CD14-positive monocyte (primary cell): ENCODE results near the gene UNC5C. TPM values are rescaled to one million over a fixed set of nuclear protein-coding genes. Genes with fewer than 3 reads are reported as not detected.

Experiments
- DNase-seq, 3 donors: peaks; one replicate each; pipeline ENCODE4 v3.0.0-alpha.2; 2011 to 2022
- H2AFZ ChIP-seq: 2 replicates; pipeline ENCODE4 v1.6.0; 2012; ENCODE audit warnings: mild to moderate bottlenecking, low read depth, low read length, inconsistent platforms; ENCODE audit not compliant: insufficient read depth, poor library complexity, severe bottlenecking
- H3K27ac ChIP-seq, 2 donors: 1 replicate in 1 of 2; 2 replicates in 1 of 2; pipeline ENCODE4 v1.5.1; 2012 to 2013; ENCODE audit warnings: low read length in 2 of 2, control low read depth in 1 of 2, inconsistent platforms in 1 of 2, low read depth in 1 of 2, mild to moderate bottlenecking in 1 of 2
- H3K27me3 ChIP-seq, 2 donors: one replicate each; pipeline versions ENCODE4 v1.6.0 to v1.6.1; 2011 to 2013; ENCODE audit warnings: low read length in 2 of 2; ENCODE audit not compliant: control insufficient read depth in 2 of 2, insufficient read depth in 2 of 2
- H3K36me3 ChIP-seq, 2 donors: replicated peaks in 1 of 2; 1 replicate in 1 of 2; 2 replicates in 1 of 2; pipeline versions ENCODE4 v1.5.1 to v1.6.1; 2012 to 2013; ENCODE audit warnings: low read length in 2 of 2, control low read depth in 1 of 2, inconsistent platforms in 1 of 2, mild to moderate bottlenecking in 1 of 2; ENCODE audit not compliant: insufficient read depth in 2 of 2, control insufficient read depth in 1 of 2
- H3K4me1 ChIP-seq, 2 donors: 1 replicate in 1 of 2; 2 replicates in 1 of 2; pipeline versions ENCODE4 v1.5.1 to v1.6.1; 2012 to 2013; ENCODE audit warnings: low read length in 2 of 2, control low read depth in 1 of 2, inconsistent platforms in 1 of 2, mild to moderate bottlenecking in 1 of 2, moderate library complexity in 1 of 2; ENCODE audit not compliant: insufficient read depth in 2 of 2, control insufficient read depth in 1 of 2
- H3K4me2 ChIP-seq: replicated peaks from 2 replicates; pipeline ENCODE3; 2012; ENCODE audit warnings: low read length, moderate library complexity, mild to moderate bottlenecking; ENCODE audit not compliant: poor library complexity, severe bottlenecking; ENCODE audit errors: extremely low read depth
- H3K4me3 ChIP-seq, 3 experiments: fragments of 200-600 bp in 1 of 3; sonication (generic) in 1 of 3; replicated peaks in 1 of 3; 1 replicate in 2 of 3; 2 replicates in 1 of 3; pipeline ENCODE4 v1.5.1; 2011 to 2013; ENCODE audit warnings: low read length in 3 of 3, mild to moderate bottlenecking in 3 of 3, control low read depth in 2 of 3, low read depth in 2 of 3, inconsistent platforms in 1 of 3, moderate library complexity in 1 of 3
- H3K79me2 ChIP-seq: 2 replicates; pipeline ENCODE4 v1.6.0; 2012; ENCODE audit warnings: mild to moderate bottlenecking, control low read depth, inconsistent platforms, low read length, moderate library complexity; ENCODE audit not compliant: insufficient read depth
- H3K9ac ChIP-seq: 2 replicates; pipeline ENCODE4 v1.6.0; 2017; ENCODE audit warnings: low read length, mild to moderate bottlenecking; ENCODE audit not compliant: insufficient read depth, poor library complexity, severe bottlenecking
- H3K9me3 ChIP-seq, 2 donors: replicated peaks in 1 of 2; 1 replicate in 1 of 2; 2 replicates in 1 of 2; pipeline versions ENCODE4 v1.5.1 to v1.6.1; 2012 to 2013; ENCODE audit warnings: low read length in 2 of 2, control low read depth in 1 of 2; ENCODE audit not compliant: control insufficient read depth in 1 of 2, insufficient read depth in 1 of 2
- H4K20me1 ChIP-seq: 2 replicates; pipeline ENCODE4 v1.6.0; 2012; ENCODE audit warnings: mild to moderate bottlenecking, low read length, control low read depth, moderate library complexity; ENCODE audit not compliant: insufficient read depth
- H3K27ac Mint-ChIP-seq, 7 donors: one replicate each; pipeline ENCODE4 v1.8.0; 2020; ENCODE audit warnings: mild to moderate bottlenecking in 7 of 7, mixed read lengths in 7 of 7, moderate library complexity in 6 of 7, inconsistent platforms in 2 of 7
- H3K27me3 Mint-ChIP-seq, 3 donors: one replicate each; pipeline ENCODE4 v1.8.0; 2021 to 2022; ENCODE audit warnings: low read depth in 3 of 3, mild to moderate bottlenecking in 3 of 3, mixed read lengths in 3 of 3, moderate library complexity in 3 of 3, inconsistent platforms in 1 of 3
- H3K36me3 Mint-ChIP-seq, 2 donors: one replicate each; pipeline ENCODE4 v1.8.0; 2020; ENCODE audit warnings: mixed read lengths in 2 of 2, inconsistent platforms in 1 of 2, mild to moderate bottlenecking in 1 of 2
- H3K4me1 Mint-ChIP-seq: one replicate; pipeline ENCODE4 v1.8.0; 2020; ENCODE audit warnings: mild to moderate bottlenecking, mixed read lengths
- H3K4me3 Mint-ChIP-seq, 2 donors: one replicate each; pipeline ENCODE4 v1.8.0; 2020; ENCODE audit warnings: mild to moderate bottlenecking in 2 of 2, mixed read lengths in 2 of 2, moderate library complexity in 1 of 2
- H3K9me3 Mint-ChIP-seq, 7 donors: one replicate each; pipeline ENCODE4 v1.8.0; 2020 to 2022; ENCODE audit warnings: mixed read lengths in 7 of 7, mild to moderate bottlenecking in 6 of 7, moderate library complexity in 6 of 7, inconsistent platforms in 2 of 7
- WGBS: methylation state at CpG from one replicate; pipeline ENCODE4 v1.1.5; 2013; ENCODE audit warnings: missing lambda C conversion rate; ENCODE audit not compliant: insufficient coverage; 5-methylcytosine and 5-hydroxymethylcytosine counted together
- intact Hi-C, 2 donors: fragments of 100-400 bp; cut with micrococcal nuclease; formaldehyde crosslinking; loops; one replicate each; pipeline versions ENCODE4 v1.15.0 to v1.15.1; 2023
- polyA plus RNA-seq, 3 donors: library from polyadenylated mRNA; depleted of rRNA in 1 of 3; unstranded in 2 of 3; stranded (reverse) in 1 of 3; fragments of 300-500 nt in 2 of 3; fragments of >200 nt in 1 of 3; fragmentation: Illumina TruSeq in 2 of 3; gene quantifications; 1 replicate in 2 of 3; 2 replicates in 1 of 3; pipeline ENCODE4 v1.2.3, GENCODE V29; 2012 to 2021
- TF ChIP-seq, protein P1 (sequence below): fragments of 200-600 bp; IDR thresholded peaks from one replicate; pipeline ENCODE4 v1.8.0; 2022; ENCODE audit warnings: antibody characterized with exemption, mild to moderate bottlenecking

UNC5C gene
- polyA plus RNA-seq, 3 donors, result 0.03 TPM; not detected in 2

DNA sequence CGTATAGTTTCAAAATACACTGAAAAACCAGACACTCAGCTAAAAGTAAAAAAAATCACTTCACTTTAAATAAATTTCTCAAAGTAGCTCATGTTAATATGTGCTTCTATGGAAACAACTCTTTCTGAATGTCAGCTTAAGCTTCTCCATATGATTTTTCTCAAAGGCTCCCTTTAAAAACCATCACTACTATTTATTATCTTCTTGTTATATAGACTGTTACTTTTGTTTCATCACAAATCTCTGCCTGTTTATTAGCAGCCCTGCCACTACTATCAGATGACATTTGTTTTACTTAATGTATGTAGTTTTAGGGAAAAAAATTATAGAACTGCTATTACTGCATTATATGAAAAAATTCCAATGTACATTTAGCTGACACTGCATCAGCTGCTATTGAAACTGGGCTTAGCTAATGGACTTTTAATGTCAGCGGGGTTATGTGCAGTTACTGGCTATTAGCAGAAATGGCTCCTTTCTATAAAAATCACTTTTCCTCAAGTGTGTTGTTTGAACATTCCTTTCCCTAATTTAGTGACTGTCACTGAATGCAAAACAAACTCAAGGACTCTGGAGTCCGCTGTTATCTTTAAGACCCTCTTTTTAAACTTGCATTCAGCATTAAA is 10.8 kb downstream of the UNC5C start:
- H3K9ac ChIP-seq, result no peak overlapping the region
- no peak overlapping the region for H3K27ac ChIP-seq

DNA sequence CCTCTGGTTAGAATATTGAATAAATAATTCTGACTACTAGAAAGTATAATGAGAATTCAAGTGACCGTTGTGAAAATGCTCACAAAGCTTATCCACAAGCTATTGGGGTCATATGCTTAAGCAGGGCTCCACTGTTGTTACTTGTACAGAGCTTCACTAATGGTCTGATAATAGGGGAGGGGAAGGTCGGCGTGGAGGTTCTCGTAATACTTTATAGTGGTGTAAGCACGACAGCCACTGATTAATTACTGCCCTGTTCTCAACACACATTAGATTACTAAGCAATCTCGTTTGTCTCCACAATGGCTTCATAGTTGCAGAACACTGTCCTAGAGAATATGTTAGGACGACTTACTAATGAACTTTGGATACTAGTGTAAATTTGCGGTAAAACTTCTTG is 11.6 kb downstream of the UNC5C start:
- Histone ChIP-seq H3K4me3 (no peak overlapping the region), H3K79me2 (no peaks in the 10 kb centered on the region), H3K36me3 (no peaks in the 10 kb centered on the region), H2AFZ (no peak overlapping the region), H3K4me1 (no peaks in the 10 kb centered on the region), H3K27ac (no peak overlapping the region), H3K9me3 (no peaks in the 10 kb centered on the region), H3K4me2 (no peak overlapping the region), H3K27me3 (no peaks in the 10 kb centered on the region), H4K20me1 (no peaks in the 10 kb centered on the region), H3K9ac (no peak overlapping the region)
- H3K27ac Mint-ChIP-seq, result no peak overlapping the region
- no peaks in the 10 kb centered on the region for H3K27me3 Mint-ChIP-seq
- H3K36me3 Mint-ChIP-seq, result no peaks in the 10 kb centered on the region
- intact Hi-C loops, result no loop called here
- no peaks in the 10 kb centered on the region for H3K9me3 Mint-ChIP-seq
- TF ChIP-seq, protein P1, sequence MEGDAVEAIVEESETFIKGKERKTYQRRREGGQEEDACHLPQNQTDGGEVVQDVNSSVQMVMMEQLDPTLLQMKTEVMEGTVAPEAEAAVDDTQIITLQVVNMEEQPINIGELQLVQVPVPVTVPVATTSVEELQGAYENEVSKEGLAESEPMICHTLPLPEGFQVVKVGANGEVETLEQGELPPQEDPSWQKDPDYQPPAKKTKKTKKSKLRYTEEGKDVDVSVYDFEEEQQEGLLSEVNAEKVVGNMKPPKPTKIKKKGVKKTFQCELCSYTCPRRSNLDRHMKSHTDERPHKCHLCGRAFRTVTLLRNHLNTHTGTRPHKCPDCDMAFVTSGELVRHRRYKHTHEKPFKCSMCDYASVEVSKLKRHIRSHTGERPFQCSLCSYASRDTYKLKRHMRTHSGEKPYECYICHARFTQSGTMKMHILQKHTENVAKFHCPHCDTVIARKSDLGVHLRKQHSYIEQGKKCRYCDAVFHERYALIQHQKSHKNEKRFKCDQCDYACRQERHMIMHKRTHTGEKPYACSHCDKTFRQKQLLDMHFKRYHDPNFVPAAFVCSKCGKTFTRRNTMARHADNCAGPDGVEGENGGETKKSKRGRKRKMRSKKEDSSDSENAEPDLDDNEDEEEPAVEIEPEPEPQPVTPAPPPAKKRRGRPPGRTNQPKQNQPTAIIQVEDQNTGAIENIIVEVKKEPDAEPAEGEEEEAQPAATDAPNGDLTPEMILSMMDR, result no peak
- H3K4me1 Mint-ChIP-seq, result no peaks in the 10 kb centered on the region
- WGBS, result no CpG with 5 or more reads among the region's 8 CpGs
- no peak for DNase-seq
- H3K4me3 Mint-ChIP-seq, result no peak overlapping the region

More for the DNA sequence above, 10.8 kb downstream of the UNC5C start:
- intact Hi-C loops, result no loop called here
- Histone ChIP-seq H4K20me1 (no peaks in the 10 kb centered on the region), H3K27me3 (no peaks in the 10 kb centered on the region), H2AFZ (no peak overlapping the region), H3K36me3 (no peaks in the 10 kb centered on the region), H3K79me2 (no peaks in the 10 kb centered on the region), H3K9me3 (no peaks in the 10 kb centered on the region), H3K4me3 (no peak overlapping the region), H3K4me1 (no peaks in the 10 kb centered on the region), H3K4me2 (no peak overlapping the region)
- Mint-ChIP-seq H3K27me3 (peaks cover 0 to 2% (median 1%) of the 10 kb centered on the region in 3 donors), H3K27ac (no peak overlapping the region), H3K4me3 (no peak overlapping the region), H3K36me3 (no peaks in the 10 kb centered on the region), H3K4me1 (no peaks in the 10 kb centered on the region), H3K9me3 (no peaks in the 10 kb centered on the region)
- no peak for DNase-seq
- WGBS, result no CpG with 5 or more reads among the region's 3 CpGs
- TF ChIP-seq, protein P1, result no peak
